ENCODE results near the gene GALNT9.
"Not testable (repeated sequence)": the region's sequence is repeated elsewhere in the genome, so short reads cannot be mapped to it uniquely, and the experiment has no call there.

Gene GALNT9

GRCh38 chr12:132151766-132152410, 177.5 kb downstream of the GALNT9 start:
- no peak for DNase-seq

- no peak for DNase-seq
Observed at GRCh38 chr12:132151145-132151765, 178.1 kb downstream of the GALNT9 start.

GRCh38 chr12:132150780-132151144, 178.6 kb downstream of the GALNT9 start:
- no peak for DNase-seq

- DNase-seq = not testable (repeated sequence)
Observed at GRCh38 chr12:132149526-132149925, 179.9 kb downstream of the GALNT9 start.

GRCh38 chr12:132148368-132149045, 180.9 kb downstream of the GALNT9 start:
- no peak for DNase-seq

- DNase-seq = no peak
Observed at GRCh38 chr12:132147423-132148367, 181.7 kb downstream of the GALNT9 start.

GRCh38 chr12:132146772-132147422, 182.5 kb downstream of the GALNT9 start:
- DNase-seq = no peak
